Caki2 (cell line): ENCODE measurements around the gene DELE1. TPM values are rescaled to one million over a fixed set of nuclear protein-coding genes. Genes with fewer than 3 reads are reported as not detected.
A peak's percentile ranks its signal among the peaks of the same experiment; 100 is the strongest.

ENCODE experiments used
- DNase-seq: peaks from one replicate; pipeline ENCODE4 v3.0.0-alpha.2; 2015; ENCODE audit warnings: low read depth
- in situ Hi-C: cut with HindIII; loops from 2 replicates; pipeline ENCODE4 v1.10.0; 2016; ENCODE audit warnings: low sequenced_read_pairs, low pct_unique_long_range_greater_than_20kb, mixed read lengths
- total RNA-seq: library from RNA; depleted of rRNA; stranded (reverse); fragments of >200 nt; shearing (Covaris generic); gene quantifications from 2 replicates; pipeline ENCODE4 v1.2.3, GENCODE V29; 2014; ENCODE audit warnings: low replicate concordance; rRNA removed

The DELE1 gene
- total RNA-seq, 1 experiment from 2014 or later: 42.4 TPM

GRCh38 chr5:141968914-141969608 lies 45.4 kb downstream of the DELE1 start, which contains the start of gene RNF14:
Gene RNF14, plus strand, starts transcription at chr5:141969105. Its CDS starts 4,484 bp downstream, at chr5:141973589.
- in situ Hi-C loops: no loop called here
- DNase-seq: peak; percentile 91

- DNase-seq: peak; percentile 42
- in situ Hi-C loops: no loop called here
These were observed 46.4 kb downstream of the DELE1 start for GRCh38 chr5:141969783-141970771.

- no peak for DNase-seq
- in situ Hi-C loops: no loop called here
These were observed 50.4 kb downstream of the DELE1 start for GRCh38 chr5:141973871-141974595.

- DNase-seq: no peak
- in situ Hi-C loops: loop anchor here (25.0 kb wide), 1 partner anchor 161 kb away; no protein-coding TSS in a partner anchor
These were observed 52.5 kb downstream of the DELE1 start for GRCh38 chr5:141976176-141976575.

GRCh38 chr5:141978389-141978788 lies 54.7 kb downstream of the DELE1 start:
- in situ Hi-C loops: loop anchor here (25.0 kb wide), 1 partner anchor 159 kb away; no protein-coding TSS in a partner anchor

GRCh38 chr5:141982626-141983025 lies 59.0 kb downstream of the DELE1 start:
- no peak for DNase-seq
- in situ Hi-C loops: loop anchor here (25.0 kb wide), 1 partner anchor 155 kb away; no protein-coding TSS in a partner anchor

More at GRCh38 chr5:141978389-141978788, 54.7 kb downstream of the DELE1 start:
- no peak for DNase-seq

- no peak for DNase-seq
- in situ Hi-C loops: loop anchor here (25.0 kb wide), 1 partner anchor 151 kb away; no protein-coding TSS in a partner anchor
These were observed 62.4 kb downstream of the DELE1 start for GRCh38 chr5:141986072-141986471.

GRCh38 chr5:141989720-141990119 lies 66.0 kb downstream of the DELE1 start:
- in situ Hi-C loops: loop anchor here (25.0 kb wide), 1 partner anchor 148 kb away; no protein-coding TSS in a partner anchor
- DNase-seq: no peak

Other genes with a start within 250 kb of the DELE1 start
- 10.6 and 11.8 TPM in 2 replicates for gene ARAP3, start 241.6 kb upstream of the DELE1 start, total RNA-seq
- 27.3 and 41.1 TPM in 2 replicates for gene PCDH1, start 45.5 kb upstream of the DELE1 start, total RNA-seq
- gene PCDH12, start 34.3 kb downstream of the DELE1 start, total RNA-seq: not detected in 2 replicates
- gene RNF14, start 45.2 kb downstream of the DELE1 start, total RNA-seq: 103 and 126 TPM in 2 replicates
- 112 and 123 TPM in 2 replicates for gene GNPDA1, start 89.2 kb downstream of the DELE1 start, total RNA-seq
- 99.1 and 132 TPM in 2 replicates for gene NDFIP1, start 184.9 kb downstream of the DELE1 start, total RNA-seq